ENCODE results near the gene UTF1. TPM values are rescaled to one million over a fixed set of nuclear protein-coding genes. Genes with fewer than 3 reads are reported as not detected.

UTF1 gene
- polyA plus RNA-seq, 1 experiment, result not detected

DNA sequence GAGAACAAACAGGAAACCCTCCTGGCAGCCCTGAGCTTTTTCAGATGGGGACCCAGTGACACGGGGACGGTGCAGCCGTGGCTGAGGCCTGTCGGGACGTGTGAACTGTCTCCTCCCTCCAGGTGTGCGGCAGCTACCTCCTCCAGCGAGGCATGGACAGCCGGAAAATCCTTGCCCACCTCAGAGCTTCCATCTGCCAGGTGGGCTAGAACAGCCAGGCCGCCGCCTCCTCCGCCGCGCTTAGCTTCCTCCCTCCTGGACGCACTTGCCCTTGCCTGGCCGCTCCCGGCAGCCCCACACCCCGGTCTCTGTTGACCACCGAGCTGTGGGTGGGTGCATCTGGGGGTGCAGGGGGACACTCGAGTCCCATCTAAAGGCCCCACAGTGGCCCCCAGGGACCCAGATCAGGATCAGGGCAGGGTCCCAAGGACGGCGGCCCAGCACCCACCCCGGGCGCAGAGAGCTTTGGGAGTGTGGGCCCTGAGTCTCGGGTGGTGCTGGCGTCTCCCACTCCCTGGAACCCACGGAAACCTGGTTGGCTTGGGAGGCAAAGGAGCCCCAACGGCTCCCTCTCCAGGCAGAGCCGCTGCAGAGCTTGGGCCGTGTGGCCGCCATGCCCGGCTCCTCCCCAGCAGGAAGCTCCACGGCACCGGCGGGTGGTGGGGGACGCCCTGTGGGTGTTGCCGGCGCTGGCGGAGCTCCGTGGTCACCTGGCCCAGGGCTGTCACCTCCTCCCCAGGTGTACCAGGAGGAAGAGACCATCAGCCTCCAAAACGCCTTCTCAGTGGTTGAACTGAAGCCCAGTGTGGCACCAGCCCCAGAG lies 32.9 kb upstream of the UTF1 start:
- ChIA-PET CTCF (interaction anchor here (0.5 to 0.7 kb wide), 2 partner anchors 11 to 154 kb away, joined by 3 to 4 read pairs; no protein-coding TSS in a partner anchor), POLR2A (no interaction called here)
- TF ChIP-seq, protein P1, sequence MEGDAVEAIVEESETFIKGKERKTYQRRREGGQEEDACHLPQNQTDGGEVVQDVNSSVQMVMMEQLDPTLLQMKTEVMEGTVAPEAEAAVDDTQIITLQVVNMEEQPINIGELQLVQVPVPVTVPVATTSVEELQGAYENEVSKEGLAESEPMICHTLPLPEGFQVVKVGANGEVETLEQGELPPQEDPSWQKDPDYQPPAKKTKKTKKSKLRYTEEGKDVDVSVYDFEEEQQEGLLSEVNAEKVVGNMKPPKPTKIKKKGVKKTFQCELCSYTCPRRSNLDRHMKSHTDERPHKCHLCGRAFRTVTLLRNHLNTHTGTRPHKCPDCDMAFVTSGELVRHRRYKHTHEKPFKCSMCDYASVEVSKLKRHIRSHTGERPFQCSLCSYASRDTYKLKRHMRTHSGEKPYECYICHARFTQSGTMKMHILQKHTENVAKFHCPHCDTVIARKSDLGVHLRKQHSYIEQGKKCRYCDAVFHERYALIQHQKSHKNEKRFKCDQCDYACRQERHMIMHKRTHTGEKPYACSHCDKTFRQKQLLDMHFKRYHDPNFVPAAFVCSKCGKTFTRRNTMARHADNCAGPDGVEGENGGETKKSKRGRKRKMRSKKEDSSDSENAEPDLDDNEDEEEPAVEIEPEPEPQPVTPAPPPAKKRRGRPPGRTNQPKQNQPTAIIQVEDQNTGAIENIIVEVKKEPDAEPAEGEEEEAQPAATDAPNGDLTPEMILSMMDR (IDR thresholded peaks at IDR 0.05; ENCODE audit: insufficient read depth, low read depth, low read length), result no peak
- Histone ChIP-seq H3K36me3 (ENCODE audit: control insufficient read depth, insufficient read depth, low read length) (no peaks in the 10 kb centered on the region), H3K27me3 (ENCODE audit: control insufficient read depth, insufficient read depth, low read length) (no peaks in the 10 kb centered on the region), H3K4me3 (ENCODE audit: low read depth, low read length) (no peak overlapping the region)
- no peak for DNase-seq (ENCODE audit: low read depth)

- TF ChIP-seq, protein P1 (IDR thresholded peaks at IDR 0.05; ENCODE audit: insufficient read depth, low read depth, low read length), result no peak
- POLR2A ChIA-PET, result no interaction called here
- no peaks in the 10 kb centered on the region for H3K27me3 ChIP-seq (ENCODE audit: control insufficient read depth, insufficient read depth, low read length)
- no peak overlapping the region for H3K4me3 ChIP-seq (ENCODE audit: low read depth, low read length)
- no peak for DNase-seq (ENCODE audit: low read depth)
- no peaks in the 10 kb centered on the region for H3K36me3 ChIP-seq (ENCODE audit: control insufficient read depth, insufficient read depth, low read length)
- CTCF ChIA-PET, result interaction anchor here (0.5 to 0.7 kb wide), 2 partner anchors 12 to 155 kb away, joined by 3 to 4 read pairs; no protein-coding TSS in a partner anchor
Measured at GRCh38 chr10:133197786-133198185, 32.2 kb upstream of the UTF1 start.

- no peak for DNase-seq (ENCODE audit: low read depth)
Measured at GRCh38 chr10:133198206-133198605, 31.8 kb upstream of the UTF1 start.

DNA sequence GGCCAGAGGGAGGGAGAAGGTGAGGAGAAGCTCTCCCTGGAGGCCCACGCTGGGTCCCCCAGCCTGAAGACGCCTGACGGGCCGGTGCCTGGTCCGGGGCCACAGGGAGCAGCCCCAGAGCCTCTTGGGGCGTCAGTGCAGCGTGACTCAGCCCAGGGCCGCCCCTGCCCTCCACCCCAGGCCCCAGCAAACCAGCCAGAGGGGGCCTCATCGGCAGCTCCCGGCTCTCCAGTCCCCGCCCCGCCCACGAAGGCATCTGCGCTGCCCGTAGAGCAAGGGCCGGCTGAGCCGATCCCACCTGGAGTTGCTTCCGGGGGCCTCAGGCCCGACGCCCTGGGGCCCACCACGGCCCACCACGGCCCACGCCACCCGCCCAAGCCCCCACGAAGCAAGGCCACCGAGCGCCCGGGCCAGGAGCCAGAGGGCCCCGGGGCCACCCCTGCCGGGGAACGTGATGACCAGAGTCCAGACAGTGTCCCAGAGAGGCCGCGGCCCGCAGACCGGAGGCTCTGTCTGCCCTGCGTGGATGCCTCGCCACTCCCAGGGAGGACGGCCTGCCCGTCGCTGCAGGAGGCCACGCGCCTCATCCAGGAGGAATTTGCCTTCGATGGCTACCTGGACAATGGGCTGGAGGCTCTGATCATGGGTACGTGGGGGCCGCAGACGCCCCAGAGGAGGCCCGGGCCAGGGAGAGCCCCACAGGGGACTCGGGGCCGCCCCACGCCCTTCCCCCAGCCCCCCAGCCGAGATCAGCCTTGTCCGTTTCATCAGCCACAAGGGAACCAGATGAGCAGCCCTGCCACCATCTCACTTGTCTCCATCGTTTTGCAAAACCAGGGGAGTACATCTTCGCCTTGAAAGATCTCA lies 31.2 kb upstream of the UTF1 start:
- no peak for DNase-seq (ENCODE audit: low read depth)
- no peak overlapping the region for H3K4me3 ChIP-seq (ENCODE audit: low read depth, low read length)
- no peaks in the 10 kb centered on the region for H3K36me3 ChIP-seq (ENCODE audit: control insufficient read depth, insufficient read depth, low read length)
- POLR2A ChIA-PET, result no interaction called here
- CTCF ChIA-PET, result no interaction called here
- no peaks in the 10 kb centered on the region for H3K27me3 ChIP-seq (ENCODE audit: control insufficient read depth, insufficient read depth, low read length)
- TF ChIP-seq, protein P1 (IDR thresholded peaks at IDR 0.05; ENCODE audit: insufficient read depth, low read depth, low read length), result no peak

More at GRCh38 chr10:133198206-133198605, 31.8 kb upstream of the UTF1 start:
- ChIA-PET CTCF (no interaction called here), POLR2A (no interaction called here)
- Histone ChIP-seq H3K27me3 (ENCODE audit: control insufficient read depth, insufficient read depth, low read length) (no peaks in the 10 kb centered on the region), H3K36me3 (ENCODE audit: control insufficient read depth, insufficient read depth, low read length) (no peaks in the 10 kb centered on the region), H3K4me3 (ENCODE audit: low read depth, low read length) (no peak overlapping the region)
- TF ChIP-seq, protein P1 (IDR thresholded peaks at IDR 0.05; ENCODE audit: insufficient read depth, low read depth, low read length), result no peak

DNA sequence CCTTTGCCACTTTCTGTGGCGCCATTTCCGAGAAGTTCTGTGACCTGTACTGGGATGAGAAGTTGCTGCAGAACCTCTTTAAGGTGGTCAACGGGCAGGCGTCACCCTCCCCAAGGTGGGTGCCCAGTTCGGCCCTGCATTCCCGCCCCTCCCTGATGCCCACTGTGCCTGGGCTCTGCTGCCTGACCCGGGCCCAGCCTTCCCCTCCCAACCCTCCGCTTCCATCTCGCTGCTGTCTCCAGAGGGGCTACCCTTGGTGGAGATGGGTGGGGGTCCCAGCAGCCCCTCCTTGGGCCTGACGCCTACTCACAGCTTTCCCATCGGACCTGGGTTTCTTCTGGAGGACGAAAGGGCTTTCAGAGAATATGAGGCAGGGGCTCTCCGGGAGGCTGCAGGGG lies 30.5 kb upstream of the UTF1 start:
- H3K27me3 ChIP-seq (ENCODE audit: control insufficient read depth, insufficient read depth, low read length), result no peaks in the 10 kb centered on the region
- ChIA-PET CTCF (no interaction called here), POLR2A (no interaction called here)

More for the DNA sequence above, 30.5 kb upstream of the UTF1 start:
- TF ChIP-seq, protein P1 (IDR thresholded peaks at IDR 0.05; ENCODE audit: insufficient read depth, low read depth, low read length), result no peak
- H3K36me3 ChIP-seq (ENCODE audit: control insufficient read depth, insufficient read depth, low read length), result no peaks in the 10 kb centered on the region
- DNase-seq (ENCODE audit: low read depth), result no peak
- H3K4me3 ChIP-seq (ENCODE audit: low read depth, low read length), result no peak overlapping the region
